Neural cell (in vitro differentiated cells): ENCODE measurements around the gene PLXNA2. TPM values are rescaled to one million over a fixed set of nuclear protein-coding genes. Genes with fewer than 3 reads are reported as not detected.

Source experiments
- H2AFZ ChIP-seq: fragments of 200-600, 300-800 bp; sonication (generic), shearing (Covaris generic); 2 replicates; pipeline ENCODE4 v1.6.0; 2014; ENCODE audit warnings: low read depth, mild to moderate bottlenecking, antibody characterized with exemption, low read length, moderate library complexity
- H3F3A ChIP-seq: fragments of 200-600 bp; shearing (Covaris generic); 2 replicates; pipeline ENCODE4 v1.6.1; 2016; ENCODE audit warnings: mild to moderate bottlenecking, moderate library complexity, mixed read lengths, antibody characterized with exemption, low read length; ENCODE audit not compliant: insufficient read depth, poor library complexity, severe bottlenecking
- H3K27ac ChIP-seq: fragments of 200-600, 300-800 bp; sonication (generic), shearing (Covaris generic); 2 replicates; pipeline ENCODE4 v1.5.1; 2014; ENCODE audit warnings: mild to moderate bottlenecking, low read length, moderate library complexity
- H3K27me3 ChIP-seq: fragments of 300-800, 200-600 bp; sonication (generic), shearing (Covaris generic); 2 replicates; pipeline ENCODE4 v1.6.0; 2014; ENCODE audit warnings: mild to moderate bottlenecking, low read depth, low read length, moderate library complexity; ENCODE audit not compliant: insufficient read depth
- H3K36me3 ChIP-seq: fragments of 300-800, 200-600 bp; sonication (generic), shearing (Covaris generic); 2 replicates; pipeline ENCODE4 v1.5.1; 2014; ENCODE audit warnings: mild to moderate bottlenecking, antibody characterized with exemption, low read length, moderate library complexity; ENCODE audit not compliant: insufficient read depth
- H3K4me2 ChIP-seq: fragments of 300-800, 200-600 bp; sonication (generic), shearing (Covaris generic); 2 replicates; pipeline ENCODE4 v1.6.0; 2014; ENCODE audit warnings: mild to moderate bottlenecking, low read length
- H3K4me3 ChIP-seq: fragments of 300-800, 200-600 bp; sonication (generic), shearing (Covaris generic); 2 replicates; pipeline ENCODE4 v1.5.1; 2014; ENCODE audit warnings: mild to moderate bottlenecking, low read length, moderate library complexity
- H3K79me2 ChIP-seq: fragments of 200-600 bp; shearing (Covaris generic); replicated peaks from 2 replicates; pipeline ENCODE4 v1.6.0; 2014; ENCODE audit warnings: mild to moderate bottlenecking, low read length, moderate library complexity; ENCODE audit not compliant: insufficient read depth
- H3K9ac ChIP-seq: fragments of 300-800, 200-600 bp; sonication (generic), shearing (Covaris generic); 2 replicates; pipeline ENCODE4 v1.6.1; 2016; ENCODE audit warnings: mild to moderate bottlenecking, low read length, mixed read lengths
- H3K9me2 ChIP-seq: fragments of 200-600 bp; shearing (Covaris generic); 2 replicates; pipeline ENCODE4 v1.6.1; 2016; ENCODE audit warnings: mild to moderate bottlenecking, low read length, mixed read lengths; ENCODE audit not compliant: insufficient read depth
- H3K9me3 ChIP-seq: fragments of 200-600, 300-800 bp; sonication (generic), shearing (Covaris generic); 2 replicates; pipeline ENCODE4 v1.6.1; 2016; ENCODE audit warnings: mild to moderate bottlenecking, mixed run types, low read length, moderate library complexity, mixed read lengths
- H4K20me1 ChIP-seq: fragments of 200-600 bp; shearing (Covaris generic); 2 replicates; pipeline ENCODE4 v1.6.1; 2016; ENCODE audit warnings: mild to moderate bottlenecking, mixed run types; ENCODE audit not compliant: insufficient read depth
- EP300 ChIP-seq: fragments of 450-650 bp; conservative IDR thresholded peaks from 2 replicates; pipeline ENCODE4 v1.6.1; 2014; ENCODE audit warnings: antibody characterized with exemption, mild to moderate bottlenecking, moderate library complexity; ENCODE audit not compliant: poor library complexity, severe bottlenecking
- EZH2 ChIP-seq: fragments of 200-600, 300-800 bp; shearing (Covaris generic), sonication (generic); IDR thresholded peaks from 2 replicates; pipeline ENCODE4 v1.6.1; 2014; ENCODE audit warnings: antibody characterized with exemption, low read length, borderline replicate concordance, mild to moderate bottlenecking; ENCODE audit not compliant: insufficient read depth, poor library complexity, severe bottlenecking
- MXI1 ChIP-seq: fragments of 450-650 bp; conservative IDR thresholded peaks from 2 replicates; pipeline ENCODE4 v1.6.1; 2014; ENCODE audit warnings: antibody characterized with exemption, mild to moderate bottlenecking; ENCODE audit not compliant: poor library complexity, severe bottlenecking
- POLR2AphosphoS5 ChIP-seq: IDR thresholded peaks from 2 replicates; pipeline ENCODE4 v1.6.1; 2012
- RAD21 ChIP-seq: fragments of 450-650 bp; conservative IDR thresholded peaks from 2 replicates; pipeline ENCODE4 v1.6.1; 2014; ENCODE audit warnings: antibody characterized with exemption, mild to moderate bottlenecking, moderate library complexity
- SMC3 ChIP-seq: fragments of 450-650 bp; conservative IDR thresholded peaks from 2 replicates; pipeline ENCODE4 v1.6.1; 2014; ENCODE audit warnings: antibody characterized with exemption, mild to moderate bottlenecking, moderate library complexity; ENCODE audit not compliant: poor library complexity
- TAF1 ChIP-seq: IDR thresholded peaks from 2 replicates; pipeline ENCODE4 v1.6.1; 2012; ENCODE audit warnings: low read depth
- polyA plus RNA-seq: library from polyadenylated mRNA; depleted of rRNA; stranded (reverse); fragments of >200 nt; gene quantifications from 2 replicates; pipeline ENCODE4 v1.2.3, GENCODE V29; 2014
- TF ChIP-seq, protein P1 (sequence below): IDR thresholded peaks from 2 replicates; pipeline ENCODE4 v1.6.1; 2012; ENCODE audit warnings: borderline replicate concordance
- TF ChIP-seq, protein P2 (sequence below): fragments of 450-650 bp; IDR thresholded peaks from 2 replicates; pipeline ENCODE4 v1.5.1; 2014; ENCODE audit warnings: antibody characterized with exemption, mild to moderate bottlenecking, moderate library complexity; ENCODE audit not compliant: poor library complexity, severe bottlenecking

Gene PLXNA2
- polyA plus RNA-seq, 1 donor from 2014 or later = 30.6 TPM

DNA sequence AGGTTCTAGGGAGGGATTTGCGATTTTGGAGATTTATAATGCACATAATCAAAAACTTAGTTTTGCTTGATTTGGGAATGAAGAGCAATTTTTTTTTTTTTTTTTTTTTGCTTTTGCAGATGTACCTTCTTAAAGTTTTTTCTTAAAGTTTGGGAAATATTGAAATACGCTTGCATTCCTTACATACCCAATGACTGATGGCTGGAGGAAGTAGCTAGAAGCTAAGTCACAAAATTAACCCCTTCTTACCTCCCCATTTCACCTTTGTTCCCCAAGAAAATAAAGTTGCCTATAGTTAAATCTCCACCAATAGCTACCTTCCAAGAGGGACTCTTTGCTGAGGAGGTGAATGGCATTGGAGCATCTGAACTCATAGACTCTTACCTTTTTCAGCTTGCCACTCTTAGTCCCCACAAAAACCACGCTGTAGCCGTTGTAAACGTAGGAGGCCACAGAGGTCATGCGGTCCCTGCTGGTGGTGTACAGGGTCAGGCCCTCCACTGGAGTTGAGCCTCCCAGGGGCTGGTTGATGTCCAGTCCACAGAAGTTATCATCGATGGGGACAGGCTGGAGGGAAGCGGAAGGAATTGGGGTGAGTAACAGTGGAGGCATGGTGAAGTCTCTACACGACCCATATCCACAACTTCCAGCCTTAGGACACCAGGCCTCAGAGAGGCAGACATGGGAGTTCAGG is 34.1 kb downstream of the PLXNA2 start:
- H3F3A ChIP-seq = no peaks in the 10 kb centered on the region
- no peak overlapping the region for H3K4me2 ChIP-seq
- peaks cover 15% of the 10 kb centered on the region for H3K79me2 ChIP-seq
- H3K9me3 ChIP-seq = no peaks in the 10 kb centered on the region
- no peak overlapping the region for H3K4me3 ChIP-seq
- H3K36me3 ChIP-seq = peaks cover 32% of the 10 kb centered on the region
- H4K20me1 ChIP-seq = peaks cover 22% of the 10 kb centered on the region
- no peak overlapping the region for H3K27ac ChIP-seq
- no peak overlapping the region for H2AFZ ChIP-seq
- H3K9ac ChIP-seq = no peak overlapping the region
- no peaks in the 10 kb centered on the region for H3K27me3 ChIP-seq
- TF ChIP-seq, protein P1, sequence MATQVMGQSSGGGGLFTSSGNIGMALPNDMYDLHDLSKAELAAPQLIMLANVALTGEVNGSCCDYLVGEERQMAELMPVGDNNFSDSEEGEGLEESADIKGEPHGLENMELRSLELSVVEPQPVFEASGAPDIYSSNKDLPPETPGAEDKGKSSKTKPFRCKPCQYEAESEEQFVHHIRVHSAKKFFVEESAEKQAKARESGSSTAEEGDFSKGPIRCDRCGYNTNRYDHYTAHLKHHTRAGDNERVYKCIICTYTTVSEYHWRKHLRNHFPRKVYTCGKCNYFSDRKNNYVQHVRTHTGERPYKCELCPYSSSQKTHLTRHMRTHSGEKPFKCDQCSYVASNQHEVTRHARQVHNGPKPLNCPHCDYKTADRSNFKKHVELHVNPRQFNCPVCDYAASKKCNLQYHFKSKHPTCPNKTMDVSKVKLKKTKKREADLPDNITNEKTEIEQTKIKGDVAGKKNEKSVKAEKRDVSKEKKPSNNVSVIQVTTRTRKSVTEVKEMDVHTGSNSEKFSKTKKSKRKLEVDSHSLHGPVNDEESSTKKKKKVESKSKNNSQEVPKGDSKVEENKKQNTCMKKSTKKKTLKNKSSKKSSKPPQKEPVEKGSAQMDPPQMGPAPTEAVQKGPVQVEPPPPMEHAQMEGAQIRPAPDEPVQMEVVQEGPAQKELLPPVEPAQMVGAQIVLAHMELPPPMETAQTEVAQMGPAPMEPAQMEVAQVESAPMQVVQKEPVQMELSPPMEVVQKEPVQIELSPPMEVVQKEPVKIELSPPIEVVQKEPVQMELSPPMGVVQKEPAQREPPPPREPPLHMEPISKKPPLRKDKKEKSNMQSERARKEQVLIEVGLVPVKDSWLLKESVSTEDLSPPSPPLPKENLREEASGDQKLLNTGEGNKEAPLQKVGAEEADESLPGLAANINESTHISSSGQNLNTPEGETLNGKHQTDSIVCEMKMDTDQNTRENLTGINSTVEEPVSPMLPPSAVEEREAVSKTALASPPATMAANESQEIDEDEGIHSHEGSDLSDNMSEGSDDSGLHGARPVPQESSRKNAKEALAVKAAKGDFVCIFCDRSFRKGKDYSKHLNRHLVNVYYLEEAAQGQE = no peak
- no peak for TF ChIP-seq EP300
- TF ChIP-seq, protein P2, sequence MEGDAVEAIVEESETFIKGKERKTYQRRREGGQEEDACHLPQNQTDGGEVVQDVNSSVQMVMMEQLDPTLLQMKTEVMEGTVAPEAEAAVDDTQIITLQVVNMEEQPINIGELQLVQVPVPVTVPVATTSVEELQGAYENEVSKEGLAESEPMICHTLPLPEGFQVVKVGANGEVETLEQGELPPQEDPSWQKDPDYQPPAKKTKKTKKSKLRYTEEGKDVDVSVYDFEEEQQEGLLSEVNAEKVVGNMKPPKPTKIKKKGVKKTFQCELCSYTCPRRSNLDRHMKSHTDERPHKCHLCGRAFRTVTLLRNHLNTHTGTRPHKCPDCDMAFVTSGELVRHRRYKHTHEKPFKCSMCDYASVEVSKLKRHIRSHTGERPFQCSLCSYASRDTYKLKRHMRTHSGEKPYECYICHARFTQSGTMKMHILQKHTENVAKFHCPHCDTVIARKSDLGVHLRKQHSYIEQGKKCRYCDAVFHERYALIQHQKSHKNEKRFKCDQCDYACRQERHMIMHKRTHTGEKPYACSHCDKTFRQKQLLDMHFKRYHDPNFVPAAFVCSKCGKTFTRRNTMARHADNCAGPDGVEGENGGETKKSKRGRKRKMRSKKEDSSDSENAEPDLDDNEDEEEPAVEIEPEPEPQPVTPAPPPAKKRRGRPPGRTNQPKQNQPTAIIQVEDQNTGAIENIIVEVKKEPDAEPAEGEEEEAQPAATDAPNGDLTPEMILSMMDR = no peak
- TF ChIP-seq SMC3 = no peak
- no peak for TF ChIP-seq EZH2
- no peak for TF ChIP-seq TAF1
- TF ChIP-seq POLR2AphosphoS5 = no peak
- no peak for TF ChIP-seq MXI1
- TF ChIP-seq RAD21 = no peak
- H3K9me2 ChIP-seq = no peaks in the 10 kb centered on the region

DNA sequence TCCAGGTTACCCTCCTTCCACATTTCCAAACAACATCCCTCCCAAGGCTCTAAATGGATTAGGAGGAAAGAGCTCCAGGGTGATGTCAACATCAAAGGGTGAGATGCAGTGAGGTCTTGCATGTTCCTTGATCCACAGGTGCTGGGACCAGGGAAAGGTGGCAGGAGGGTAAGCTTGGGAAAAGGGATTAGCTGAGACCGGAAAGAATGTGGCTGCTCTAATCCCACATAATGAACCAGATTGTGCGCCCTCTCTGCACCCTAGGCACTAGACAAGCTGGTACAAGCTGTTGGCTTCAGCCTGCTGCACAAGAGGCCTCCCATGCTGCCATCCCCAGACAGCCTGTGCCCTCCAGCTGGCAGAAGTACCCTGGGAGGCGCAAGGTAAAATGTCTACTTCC is 34.9 kb downstream of the PLXNA2 start:
- Histone ChIP-seq H3K9me3 (no peaks in the 10 kb centered on the region), H3K4me2 (no peak overlapping the region), H3K27me3 (no peaks in the 10 kb centered on the region), H3K79me2 (peaks cover 11% of the 10 kb centered on the region), H3K9ac (no peak overlapping the region), H2AFZ (no peak overlapping the region), H3K4me3 (no peak overlapping the region), H3F3A (no peaks in the 10 kb centered on the region), H3K27ac (no peak overlapping the region), H3K9me2 (no peaks in the 10 kb centered on the region), H3K36me3 (peaks cover 33% of the 10 kb centered on the region), H4K20me1 (peaks cover 22% of the 10 kb centered on the region)
- no peak for TF ChIP-seq SMC3
- TF ChIP-seq RAD21 = no peak
- no peak for TF ChIP-seq POLR2AphosphoS5
- no peak for TF ChIP-seq EZH2
- TF ChIP-seq EP300 = no peak
- TF ChIP-seq, protein P1 = no peak
- TF ChIP-seq MXI1 = no peak
- TF ChIP-seq, protein P2 = no peak
- no peak for TF ChIP-seq TAF1
